Measurements from ENCODE around the gene PRMT7. TPM values are rescaled to one million over a fixed set of nuclear protein-coding genes. Genes with fewer than 3 reads are reported as not detected.
"Not testable (repeated sequence)": the region's sequence is repeated elsewhere in the genome, so short reads cannot be mapped to it uniquely, and the experiment has no call there.

The PRMT7 gene
- total and polyA plus RNA-seq, 2 experiments from 2014 or later, result 56.6 to 110 TPM

- Histone ChIP-seq H3K4me1 (ENCODE audit: low read depth) (peaks cover 14% of the 10 kb centered on the region), H3K9me3 (ENCODE audit: low read depth) (no peaks in the 10 kb centered on the region), H3K36me3 (no peaks in the 10 kb centered on the region), H3K4me3 (no peak overlapping the region), H3K27me3 (no peaks in the 10 kb centered on the region), H3K27ac (no peak overlapping the region)
- no peak for TF ChIP-seq CTCF (IDR thresholded peaks at IDR 0.05; ENCODE audit: low read depth, low read length)
- no peak for DNase-seq (ENCODE audit: low read depth in 1 of 2, low spot score in 1 of 2)
Observed at GRCh38 chr16:68285683-68286082, 25.1 kb upstream of the PRMT7 start.

- H3K27me3 ChIP-seq, result no peaks in the 10 kb centered on the region
- peaks cover 14% of the 10 kb centered on the region for H3K4me1 ChIP-seq (ENCODE audit: low read depth)
- no peaks in the 10 kb centered on the region for H3K36me3 ChIP-seq
- DNase-seq (ENCODE audit: low read depth in 1 of 2, low spot score in 1 of 2), result no peak
- H3K27ac ChIP-seq, result no peak overlapping the region
- no peak overlapping the region for H3K4me3 ChIP-seq
- no peak for TF ChIP-seq CTCF (IDR thresholded peaks at IDR 0.05; ENCODE audit: low read depth, low read length)
- H3K9me3 ChIP-seq (ENCODE audit: low read depth), result no peaks in the 10 kb centered on the region
Observed at GRCh38 chr16:68286153-68287074, 24.4 kb upstream of the PRMT7 start.

GRCh38 chr16:68287276-68288251 lies 23.3 kb upstream of the PRMT7 start:
- Histone ChIP-seq H3K4me3 (no peak overlapping the region), H3K27me3 (no peaks in the 10 kb centered on the region), H3K4me1 (ENCODE audit: low read depth) (peaks cover 14% of the 10 kb centered on the region), H3K27ac (no peak overlapping the region), H3K9me3 (ENCODE audit: low read depth) (no peaks in the 10 kb centered on the region), H3K36me3 (no peaks in the 10 kb centered on the region)
- TF ChIP-seq CTCF (IDR thresholded peaks at IDR 0.05; ENCODE audit: low read depth, low read length), result no peak
- DNase-seq (ENCODE audit: low read depth in 1 of 2, low spot score in 1 of 2), result peak in 1 of 2 donors; percentile 89

GRCh38 chr16:68288252-68288650 lies 22.6 kb upstream of the PRMT7 start:
- Histone ChIP-seq H3K9me3 (ENCODE audit: low read depth) (no peaks in the 10 kb centered on the region), H3K4me1 (ENCODE audit: low read depth) (peaks cover 14% of the 10 kb centered on the region), H3K27ac (no peak overlapping the region), H3K27me3 (no peaks in the 10 kb centered on the region), H3K4me3 (no peak overlapping the region), H3K36me3 (no peaks in the 10 kb centered on the region)
- DNase-seq (ENCODE audit: low read depth in 1 of 2, low spot score in 1 of 2), result no peak
- TF ChIP-seq CTCF (IDR thresholded peaks at IDR 0.05; ENCODE audit: low read depth, low read length), result no peak

- H3K4me3 ChIP-seq; H3K9me3 ChIP-seq (ENCODE audit: low read depth); DNase-seq (ENCODE audit: low read depth in 1 of 2, low spot score in 1 of 2); H3K36me3 ChIP-seq; H3K4me1 ChIP-seq (ENCODE audit: low read depth); H3K27ac ChIP-seq; H3K27me3 ChIP-seq: not testable (repeated sequence)
Observed at GRCh38 chr16:68288796-68289195, 22.0 kb upstream of the PRMT7 start.

All from cardiac muscle cell (in vitro differentiated cells and primary cell).